LHCN-M2 (cell line): ENCODE measurements around the gene RIN3. TPM values are rescaled to one million over a fixed set of nuclear protein-coding genes. Genes with fewer than 3 reads are reported as not detected.

Experiments
- DNase-seq: peaks from one replicate; pipeline ENCODE4 v3.0.0-alpha.2; 2012; ENCODE audit warnings: low read depth
- total RNA-seq: library from RNA; depleted of rRNA; stranded (reverse); fragments of >200 nt; gene quantifications from 2 replicates; pipeline ENCODE4 v1.2.3, GENCODE V29; 2014

RIN3 gene
- total RNA-seq, 1 experiment from 2014 or later, result 1.5 TPM

- no peak for DNase-seq
Observed at GRCh38 chr14:92484132-92484823, 29.3 kb upstream of the RIN3 start.

- no peak for DNase-seq
Observed at GRCh38 chr14:92486881-92487280, 26.7 kb upstream of the RIN3 start.

- DNase-seq, result no peak
Observed at GRCh38 chr14:92487513-92488133, 26.0 kb upstream of the RIN3 start.

- no peak for DNase-seq
Observed at GRCh38 chr14:92489394-92490238, 24.0 kb upstream of the RIN3 start.

- no peak for DNase-seq
Observed at GRCh38 chr14:92490239-92490959, 23.2 kb upstream of the RIN3 start.

GRCh38 chr14:92491782-92492181 lies 21.8 kb upstream of the RIN3 start:
- DNase-seq, result no peak

- no peak for DNase-seq
Observed at GRCh38 chr14:92492258-92492657, 21.3 kb upstream of the RIN3 start.

GRCh38 chr14:92493024-92493423 lies 20.6 kb upstream of the RIN3 start:
- no peak for DNase-seq

GRCh38 chr14:92493492-92493891 lies 20.1 kb upstream of the RIN3 start:
- no peak for DNase-seq

- DNase-seq, result no peak
Observed at GRCh38 chr14:92494512-92494911, 19.1 kb upstream of the RIN3 start.

- DNase-seq, result no peak
Observed at GRCh38 chr14:92495027-92495426, 18.6 kb upstream of the RIN3 start.

GRCh38 chr14:92496191-92496857 lies 17.3 kb upstream of the RIN3 start:
- no peak for DNase-seq

- no peak for DNase-seq
Observed at GRCh38 chr14:92497391-92497790, 16.2 kb upstream of the RIN3 start.

GRCh38 chr14:92499234-92499633 lies 14.3 kb upstream of the RIN3 start:
- peak; percentile 25 for DNase-seq

GRCh38 chr14:92500491-92500941 lies 13.1 kb upstream of the RIN3 start:
- no peak for DNase-seq

- DNase-seq, result peak; percentile 66
Observed at GRCh38 chr14:92501891-92502351, 11.7 kb upstream of the RIN3 start.

GRCh38 chr14:92502541-92503286 lies 10.9 kb upstream of the RIN3 start:
- no peak for DNase-seq

GRCh38 chr14:92503756-92504491 lies 9.7 kb upstream of the RIN3 start:
- DNase-seq, result peak; percentile 67

- no peak for DNase-seq
Observed at GRCh38 chr14:92505826-92506225, 7.8 kb upstream of the RIN3 start.

- DNase-seq, result no peak
Observed at GRCh38 chr14:92506231-92506630, 7.3 kb upstream of the RIN3 start.
